GM19240 (cell line): Measurements from ENCODE around the gene C10orf62.
"Not testable (repeated sequence)": the region's sequence is repeated elsewhere in the genome, so short reads cannot be mapped to it uniquely, and the experiment has no call there.

ENCODE experiments used
- DNase-seq: peaks from one replicate; pipeline ENCODE4 v3.0.0; 2011; ENCODE audit warnings: low spot score; ENCODE audit not compliant: insufficient read length

C10orf62 gene, protein sequence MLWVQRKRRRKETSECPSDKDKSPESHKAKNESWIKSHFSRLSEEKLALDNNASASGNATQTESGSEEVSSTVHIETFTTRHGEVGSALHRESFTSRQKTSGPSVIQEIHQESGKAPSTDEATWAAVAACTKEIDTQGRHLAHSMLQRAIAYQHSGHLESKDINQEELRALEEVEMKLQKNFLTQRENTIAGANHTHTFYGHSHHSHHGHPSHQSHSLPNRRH

DNA sequence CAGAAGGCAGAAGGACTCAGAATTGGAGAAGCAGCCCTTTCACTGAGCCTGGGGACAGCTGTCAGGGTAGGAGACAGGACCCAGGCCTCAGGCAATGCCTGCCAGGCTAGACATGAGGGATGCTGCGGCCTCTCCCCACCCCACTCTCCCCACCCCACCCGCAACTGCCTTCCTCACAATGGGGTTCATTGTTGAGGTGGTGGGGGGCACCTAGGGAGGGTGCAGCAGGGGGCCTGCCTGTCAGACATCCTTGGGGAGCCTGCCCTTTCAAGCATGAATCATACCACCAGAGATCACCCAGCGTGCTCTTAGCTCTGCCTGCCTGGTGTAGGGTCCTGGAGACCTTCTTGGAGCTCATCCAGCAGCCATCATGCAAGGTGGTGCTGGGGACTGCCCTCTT lies at the start of gene C10orf62:
Gene C10orf62 (plus strand): TSS at position 243 of the 400 bp plus-strand sequence. CDS start 177 bp downstream, outside the sequence.
- no peak for DNase-seq

- no peak for DNase-seq
Observed at GRCh38 chr10:97540669-97541500, 48.6 kb upstream of the C10orf62 start.

DNA sequence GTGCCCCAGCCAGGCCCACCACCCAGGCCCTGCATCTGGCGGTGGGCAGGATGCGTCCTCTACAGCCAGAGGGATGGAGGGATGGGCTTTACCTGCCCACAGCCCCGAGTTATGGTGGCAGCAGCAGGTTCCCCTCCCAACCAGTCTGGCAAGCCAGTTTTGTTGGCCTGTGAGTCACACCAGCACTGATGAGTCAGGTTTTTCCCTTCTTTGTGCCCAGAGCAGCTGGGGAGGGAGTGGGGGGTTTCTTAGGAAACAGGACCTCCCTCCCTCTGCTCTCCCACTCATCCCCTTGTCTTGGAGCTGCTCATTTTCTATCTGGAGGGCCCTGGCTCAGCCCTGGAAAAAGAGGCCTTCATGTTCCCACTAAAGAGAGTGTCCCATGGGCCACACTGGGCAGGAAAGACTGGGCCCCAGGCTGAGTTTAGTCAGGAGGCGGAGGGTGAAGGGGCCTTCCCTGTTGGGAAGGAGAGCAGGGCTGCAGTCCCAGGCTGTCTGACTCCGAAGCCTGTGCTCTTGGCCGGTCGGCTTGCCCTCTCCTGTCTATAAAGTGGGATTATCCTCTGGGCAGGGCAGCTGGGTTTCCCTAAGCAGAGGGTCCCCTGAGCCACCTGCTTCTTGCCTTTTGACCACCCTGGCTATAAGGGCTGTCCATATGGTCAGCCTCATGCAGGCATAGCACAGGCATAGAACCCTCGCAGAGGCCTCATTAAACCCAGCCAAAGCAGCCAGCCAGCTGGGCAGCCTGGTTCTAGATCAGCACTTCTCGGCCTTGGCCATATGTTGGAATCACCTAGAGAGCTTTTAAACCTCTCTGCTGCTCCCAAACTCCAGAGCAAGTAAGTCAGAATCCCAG lies 47.1 kb upstream of the C10orf62 start:
- DNase-seq = no peak

GRCh38 chr10:97543025-97543546 lies 46.4 kb upstream of the C10orf62 start:
- DNase-seq = no peak

DNA sequence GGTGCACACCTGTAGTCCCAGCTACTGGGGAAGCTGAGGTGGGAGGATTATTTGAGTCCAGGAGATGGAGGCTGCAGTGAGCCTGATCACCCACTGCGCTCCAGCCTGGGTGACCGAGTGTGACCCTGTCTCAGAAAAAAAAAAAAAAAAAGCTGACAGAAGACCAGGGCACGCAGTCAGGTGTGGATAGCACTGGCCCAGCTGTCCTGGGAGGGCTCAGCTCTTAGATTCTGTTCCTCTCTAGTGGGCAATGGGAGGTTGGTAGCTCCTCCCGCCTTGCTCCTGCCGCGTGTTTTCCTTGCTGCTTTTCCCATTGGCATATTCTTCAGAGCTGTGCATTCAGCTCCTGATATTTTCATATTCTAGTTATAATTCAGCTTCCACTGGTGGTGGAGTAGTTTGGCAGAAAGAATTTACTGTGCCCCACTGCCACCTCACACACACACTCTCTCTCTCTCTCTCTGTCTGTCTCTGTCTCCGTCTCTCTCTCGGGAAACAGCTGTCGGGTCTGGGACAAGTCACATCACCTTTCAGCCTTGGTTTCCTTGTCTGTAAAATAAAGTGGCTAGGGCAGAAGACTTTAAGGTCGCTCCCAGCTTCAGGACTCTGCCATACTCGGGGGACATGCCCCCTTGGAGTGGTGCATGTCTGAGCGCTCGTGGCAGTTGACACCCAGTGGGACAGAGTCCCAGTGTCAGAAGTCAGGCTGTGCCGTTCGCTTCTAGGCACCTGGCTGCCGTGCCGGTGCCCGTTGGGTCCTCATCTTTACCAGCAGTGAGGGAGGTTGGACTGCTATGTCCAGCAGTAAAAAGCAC lies 42.9 kb upstream of the C10orf62 start:
- no peak for DNase-seq

- DNase-seq = no peak
Observed at GRCh38 chr10:97547271-97547600, 42.3 kb upstream of the C10orf62 start.

- DNase-seq = no peak
Observed at GRCh38 chr10:97547962-97548361, 41.6 kb upstream of the C10orf62 start.

DNA sequence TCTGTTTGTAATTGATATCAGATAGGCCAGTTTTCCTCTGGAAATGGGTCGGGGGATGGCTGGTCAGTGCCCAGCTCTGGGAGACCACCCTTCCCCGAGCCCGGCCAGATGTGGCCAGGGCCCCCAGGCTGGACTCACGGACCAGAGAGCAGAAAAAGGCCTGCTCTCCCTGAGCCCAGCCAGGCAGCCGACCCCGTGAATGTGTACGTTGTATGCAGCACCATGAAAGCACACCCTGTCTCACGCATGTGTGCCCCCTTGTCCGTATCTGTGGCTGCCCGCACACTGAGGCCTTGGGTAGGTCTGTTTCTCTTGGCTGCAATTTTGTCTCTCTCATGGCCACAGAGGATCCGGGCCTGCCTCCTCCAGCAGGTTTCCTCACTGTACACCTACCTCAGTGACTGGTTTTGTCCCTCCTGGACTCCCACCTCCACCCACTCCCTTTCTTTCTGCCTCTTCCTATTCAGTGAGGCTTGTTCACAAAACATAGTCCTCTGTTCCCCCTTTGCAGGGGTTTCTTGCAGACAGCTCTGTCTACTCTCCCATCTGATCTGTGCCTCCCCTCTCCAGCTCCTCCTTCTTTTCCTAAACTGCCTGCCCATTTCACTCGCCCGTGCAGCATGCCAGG lies 40.6 kb upstream of the C10orf62 start:
- no peak for DNase-seq

DNA sequence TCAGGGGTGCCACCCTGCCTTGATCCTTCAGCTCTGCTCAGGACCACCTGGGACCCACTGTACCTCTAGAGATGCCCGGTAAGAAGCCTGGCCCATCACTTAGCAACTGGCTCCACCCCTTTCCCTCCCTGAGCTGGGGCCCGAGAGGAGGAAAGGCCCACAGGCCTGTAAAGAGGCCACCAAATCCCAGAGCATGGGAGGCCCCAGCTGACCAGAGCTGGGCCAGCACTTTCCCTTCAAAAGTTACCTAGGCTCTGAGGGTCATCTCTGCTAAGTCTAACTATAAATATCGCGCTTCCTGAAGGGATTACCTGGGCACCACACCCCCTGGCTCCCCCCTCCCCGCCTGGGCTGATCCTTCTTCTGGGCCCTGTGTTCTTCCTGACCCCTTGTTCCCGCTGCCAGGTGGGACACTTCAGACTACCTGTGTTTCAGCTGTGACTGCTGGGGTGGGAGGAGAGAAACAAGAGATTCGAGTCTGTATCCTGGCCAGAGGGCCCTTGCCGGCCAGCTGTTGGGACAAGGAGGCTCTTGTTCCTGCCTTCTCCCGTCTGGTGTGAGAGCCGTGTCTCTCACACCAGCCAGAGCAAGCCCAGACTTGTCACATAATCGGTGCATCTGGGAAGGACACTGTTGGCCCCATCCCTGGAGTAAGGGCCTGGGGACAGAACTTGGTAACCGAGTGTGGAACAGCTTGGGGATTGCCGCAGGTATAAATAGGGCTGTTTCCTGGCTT lies 39.8 kb upstream of the C10orf62 start:
- DNase-seq = no peak

DNA sequence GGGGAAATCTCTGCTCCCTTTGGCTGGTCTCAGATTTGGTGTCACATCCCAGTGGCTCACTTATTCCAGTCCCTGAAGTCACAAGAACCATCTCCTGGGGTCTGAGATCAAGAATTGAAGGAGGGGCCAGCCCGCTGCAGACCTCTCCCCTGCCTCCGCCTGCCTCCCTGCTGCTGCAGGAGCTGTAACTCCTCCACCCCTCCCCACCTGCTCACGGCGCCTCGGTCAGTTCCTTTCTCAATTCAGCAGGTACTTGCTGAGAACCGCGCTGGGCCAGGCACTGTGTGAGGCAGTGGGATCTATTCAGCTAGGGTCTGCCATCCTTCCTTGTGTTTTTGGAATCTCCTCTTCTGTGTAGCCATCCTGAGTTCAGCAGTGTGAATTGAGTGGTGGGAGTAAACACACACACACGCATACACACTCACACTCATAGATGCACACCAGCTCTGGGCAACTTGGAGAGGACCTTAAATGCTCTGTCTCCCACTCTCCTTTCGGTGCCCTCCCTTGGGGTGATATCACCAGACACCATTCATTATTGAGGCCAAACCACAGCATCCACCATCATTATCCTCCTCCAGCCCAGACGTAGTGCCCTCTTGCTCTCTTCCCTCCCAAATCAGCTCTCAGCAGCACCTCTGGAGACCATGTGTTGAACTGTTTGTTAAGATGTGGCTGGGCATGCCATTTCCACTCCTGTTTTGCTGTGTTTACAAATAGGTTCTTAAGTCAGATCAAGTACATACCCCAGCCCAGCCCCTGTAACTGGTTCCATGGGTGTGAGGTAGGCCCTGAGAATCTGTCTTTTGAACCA lies 39.0 kb upstream of the C10orf62 start:
- DNase-seq = no peak

- no peak for DNase-seq
Observed at GRCh38 chr10:97551271-97551670, 38.2 kb upstream of the C10orf62 start.

GRCh38 chr10:97553575-97554031 lies 35.9 kb upstream of the C10orf62 start:
- no peak for DNase-seq

DNA sequence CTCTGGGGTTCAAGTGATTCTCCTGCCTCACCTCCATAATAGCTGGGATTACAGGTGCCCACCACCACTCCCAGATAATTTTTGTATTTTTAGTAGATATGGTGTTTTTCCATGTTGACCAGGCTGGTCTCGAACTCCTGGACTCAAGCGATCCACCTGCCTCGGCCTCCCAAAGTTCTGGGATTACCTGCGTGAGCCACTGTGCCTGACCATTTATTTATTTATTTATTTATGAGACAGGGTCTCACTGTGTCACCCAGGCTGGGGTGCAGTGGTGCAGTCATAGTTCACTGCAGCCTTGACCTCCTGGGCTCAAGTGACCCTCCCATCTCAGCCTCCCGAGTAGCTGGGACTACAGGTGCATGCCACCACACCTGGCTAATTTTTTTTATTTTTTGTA lies 35.2 kb upstream of the C10orf62 start:
- not testable (repeated sequence) for DNase-seq

DNA sequence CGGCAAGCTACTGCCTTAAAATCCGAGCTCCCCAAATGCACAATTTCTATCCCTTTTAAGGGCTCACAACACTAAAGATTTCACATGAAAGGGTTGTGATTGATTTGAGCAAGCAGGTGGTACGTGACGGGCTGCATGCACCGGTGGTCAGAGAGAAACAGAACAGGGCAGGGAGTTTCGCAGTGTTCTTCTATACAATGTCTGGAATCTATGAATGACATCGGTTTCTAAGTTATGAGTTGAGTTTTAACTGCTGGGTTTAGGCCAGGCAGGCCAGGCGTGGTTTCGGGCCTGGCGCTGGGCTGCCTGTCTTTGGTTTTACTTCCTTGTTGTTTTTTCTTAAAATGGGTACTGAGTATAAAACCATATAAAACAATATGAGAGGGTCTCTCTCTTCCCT lies 34.0 kb upstream of the C10orf62 start:
- DNase-seq = not testable (repeated sequence)

GRCh38 chr10:97560731-97561381 lies 28.7 kb upstream of the C10orf62 start:
- not testable (repeated sequence) for DNase-seq

DNA sequence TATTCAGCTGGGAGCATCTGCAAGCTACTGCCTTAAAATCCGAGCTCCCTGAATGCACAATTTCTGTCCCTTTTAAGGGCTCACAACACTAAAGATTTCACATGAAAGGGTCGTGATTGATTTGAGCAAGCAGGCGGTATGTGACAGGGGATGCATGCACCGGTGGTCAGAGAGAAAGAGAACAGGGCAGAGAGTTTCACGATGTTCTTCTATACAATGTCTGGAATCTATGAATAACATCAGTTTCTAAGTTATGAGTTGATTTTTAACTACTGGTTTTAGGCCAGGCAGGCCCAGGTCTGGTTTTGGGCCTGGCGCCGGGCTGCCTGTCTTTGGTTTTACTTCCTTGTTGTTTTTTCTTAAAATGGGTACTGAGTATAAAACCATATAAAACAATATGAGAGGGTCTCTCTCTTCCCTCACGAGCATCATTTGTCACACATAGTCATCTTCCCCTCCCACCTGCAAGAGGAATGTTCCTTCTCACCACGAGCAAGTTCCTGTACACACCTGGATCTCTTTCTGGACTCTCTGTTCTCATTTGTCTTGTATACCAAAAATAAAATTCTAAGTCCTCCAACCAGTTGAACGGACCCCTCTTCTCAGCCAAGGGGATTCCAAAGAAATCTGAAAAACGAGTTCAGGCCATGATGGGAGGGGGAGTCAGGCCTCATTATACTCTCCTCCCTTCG lies 28.0 kb upstream of the C10orf62 start:
- not testable (repeated sequence) for DNase-seq

- not testable (repeated sequence) for DNase-seq
Observed at GRCh38 chr10:97562329-97562728, 27.2 kb upstream of the C10orf62 start.

- DNase-seq = no peak
Observed at GRCh38 chr10:97563337-97563736, 26.2 kb upstream of the C10orf62 start.
